ENCODE data around the gene DNLZ. TPM values are rescaled to one million over a fixed set of nuclear protein-coding genes. Genes with fewer than 3 reads are reported as not detected.
A peak's percentile ranks its signal among the peaks of the same experiment; 100 is the strongest.
"Not testable (repeated sequence)": the region's sequence is repeated elsewhere in the genome, so short reads cannot be mapped to it uniquely, and the experiment has no call there.

The DNLZ gene
- total RNA-seq, 4 donors from 2014 or later, result 5.6 to 19.8 (median 13.5) TPM

DNA sequence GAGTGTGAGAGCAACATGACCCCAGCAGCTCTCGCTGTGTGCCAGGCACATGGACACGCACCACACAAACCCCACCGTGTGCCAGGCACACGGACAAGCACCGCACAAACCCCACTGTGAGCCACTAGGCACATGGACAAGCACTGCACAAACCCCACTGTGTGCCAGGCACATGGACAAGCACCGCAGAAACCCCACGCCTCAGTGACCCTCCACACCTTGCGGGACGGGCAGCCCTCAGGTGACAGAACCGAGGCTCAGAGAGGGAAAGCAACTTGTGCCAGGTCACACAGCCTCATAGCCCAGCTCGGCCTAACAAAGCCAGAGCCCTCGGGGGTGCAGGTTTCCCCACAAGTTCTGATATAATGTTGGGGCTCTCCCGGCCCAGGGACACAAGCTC is 38.2 kb downstream of the DNLZ start:
- no peak overlapping the region for H3K4me3 ChIP-seq
- DNase-seq, result no peak
- no peaks in the 10 kb centered on the region for H3K27me3 ChIP-seq
- TF ChIP-seq, protein P1, sequence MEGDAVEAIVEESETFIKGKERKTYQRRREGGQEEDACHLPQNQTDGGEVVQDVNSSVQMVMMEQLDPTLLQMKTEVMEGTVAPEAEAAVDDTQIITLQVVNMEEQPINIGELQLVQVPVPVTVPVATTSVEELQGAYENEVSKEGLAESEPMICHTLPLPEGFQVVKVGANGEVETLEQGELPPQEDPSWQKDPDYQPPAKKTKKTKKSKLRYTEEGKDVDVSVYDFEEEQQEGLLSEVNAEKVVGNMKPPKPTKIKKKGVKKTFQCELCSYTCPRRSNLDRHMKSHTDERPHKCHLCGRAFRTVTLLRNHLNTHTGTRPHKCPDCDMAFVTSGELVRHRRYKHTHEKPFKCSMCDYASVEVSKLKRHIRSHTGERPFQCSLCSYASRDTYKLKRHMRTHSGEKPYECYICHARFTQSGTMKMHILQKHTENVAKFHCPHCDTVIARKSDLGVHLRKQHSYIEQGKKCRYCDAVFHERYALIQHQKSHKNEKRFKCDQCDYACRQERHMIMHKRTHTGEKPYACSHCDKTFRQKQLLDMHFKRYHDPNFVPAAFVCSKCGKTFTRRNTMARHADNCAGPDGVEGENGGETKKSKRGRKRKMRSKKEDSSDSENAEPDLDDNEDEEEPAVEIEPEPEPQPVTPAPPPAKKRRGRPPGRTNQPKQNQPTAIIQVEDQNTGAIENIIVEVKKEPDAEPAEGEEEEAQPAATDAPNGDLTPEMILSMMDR (IDR thresholded peaks at IDR 0.05), result no peak
- no peak for TF ChIP-seq POLR2A (IDR thresholded peaks at IDR 0.05)
- no peaks in the 10 kb centered on the region for H3K36me3 ChIP-seq
- H3K4me1 ChIP-seq, result peaks cover 0 to 26% (median 11%) of the 10 kb centered on the region in 4 donors
- H3K27ac ChIP-seq, result peak overlapping the region in 1 of 4 donors; percentile 84
- H3K9me3 ChIP-seq, result no peaks in the 10 kb centered on the region

DNA sequence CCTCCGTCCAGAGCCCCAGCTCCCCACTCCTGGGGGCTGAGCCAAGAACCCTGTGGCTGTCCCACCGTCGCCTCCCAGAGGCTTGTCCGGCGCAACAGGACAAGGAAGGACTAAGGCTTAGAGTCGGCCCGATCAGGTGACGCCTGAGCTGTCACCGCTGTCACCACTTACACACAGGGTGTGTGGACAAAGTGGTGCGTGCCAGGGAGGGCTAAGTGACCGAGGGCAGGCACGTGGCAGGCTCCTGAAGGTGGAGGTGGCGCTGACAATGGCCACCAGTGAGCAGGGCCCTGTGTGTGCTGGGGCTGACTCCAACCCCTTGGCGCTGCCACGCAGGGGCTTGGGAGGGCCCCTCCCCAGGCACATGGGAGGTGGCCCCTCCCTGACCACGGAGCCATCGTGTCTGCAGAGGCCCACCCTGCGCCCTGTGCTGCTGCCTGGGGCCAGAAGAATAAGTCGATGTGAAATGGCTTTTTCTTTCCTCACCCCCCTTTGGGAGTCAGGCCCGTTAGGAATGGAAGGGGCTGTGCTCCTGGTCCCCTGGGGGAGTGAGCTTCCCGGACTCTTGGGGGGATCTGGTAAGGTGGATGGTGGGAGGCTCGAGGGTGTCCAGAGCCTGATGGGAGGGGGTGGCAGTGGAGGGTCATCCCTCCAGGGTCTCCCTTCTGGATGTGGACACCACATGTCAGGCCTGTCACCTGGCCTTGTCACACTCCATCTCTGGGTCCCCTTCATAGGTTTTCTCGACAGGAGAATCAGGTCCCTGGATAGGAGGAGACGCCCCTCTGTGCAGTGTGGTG is 38.8 kb downstream of the DNLZ start:
- H3K4me1 ChIP-seq, result peaks cover 0 to 26% (median 11%) of the 10 kb centered on the region in 4 donors
- no peaks in the 10 kb centered on the region for H3K36me3 ChIP-seq
- TF ChIP-seq, protein P1 (IDR thresholded peaks at IDR 0.05), result no peak
- no peak for TF ChIP-seq POLR2A (IDR thresholded peaks at IDR 0.05)
- H3K9me3 ChIP-seq, result no peaks in the 10 kb centered on the region
- no peak overlapping the region for H3K27ac ChIP-seq
- no peak overlapping the region for H3K4me3 ChIP-seq
- no peaks in the 10 kb centered on the region for H3K27me3 ChIP-seq
- no peak for DNase-seq

DNA sequence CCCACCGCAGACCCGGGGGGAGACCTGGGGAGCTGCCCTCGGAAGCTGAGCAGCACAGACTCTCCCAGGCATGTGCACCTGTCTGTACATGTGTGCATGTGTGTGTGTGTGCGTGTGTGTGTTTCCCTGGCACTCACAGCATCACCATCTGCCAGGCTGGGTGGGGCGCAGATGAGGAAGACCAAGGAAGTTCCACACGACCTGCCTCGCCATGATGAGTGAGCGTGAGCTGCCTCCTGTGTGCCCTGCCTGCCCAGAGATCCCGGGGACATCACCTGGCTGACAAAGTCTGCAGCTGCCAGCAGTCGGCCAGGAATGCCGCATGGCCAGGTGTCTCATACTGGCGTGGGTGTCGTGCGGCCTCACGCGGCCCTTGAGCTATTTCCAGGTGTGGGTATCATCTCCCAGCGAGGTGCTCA is 40.2 kb downstream of the DNLZ start:
- Histone ChIP-seq H3K9me3 (no peaks in the 10 kb centered on the region), H3K27me3 (no peaks in the 10 kb centered on the region), H3K4me3 (no peak overlapping the region), H3K27ac (no peak overlapping the region), H3K4me1 (peaks cover 0 to 19% (median 8%) of the 10 kb centered on the region in 4 donors), H3K36me3 (no peaks in the 10 kb centered on the region)
- no peak for DNase-seq
- TF ChIP-seq, protein P1 (IDR thresholded peaks at IDR 0.05), result no peak
- no peak for TF ChIP-seq POLR2A (IDR thresholded peaks at IDR 0.05)

DNA sequence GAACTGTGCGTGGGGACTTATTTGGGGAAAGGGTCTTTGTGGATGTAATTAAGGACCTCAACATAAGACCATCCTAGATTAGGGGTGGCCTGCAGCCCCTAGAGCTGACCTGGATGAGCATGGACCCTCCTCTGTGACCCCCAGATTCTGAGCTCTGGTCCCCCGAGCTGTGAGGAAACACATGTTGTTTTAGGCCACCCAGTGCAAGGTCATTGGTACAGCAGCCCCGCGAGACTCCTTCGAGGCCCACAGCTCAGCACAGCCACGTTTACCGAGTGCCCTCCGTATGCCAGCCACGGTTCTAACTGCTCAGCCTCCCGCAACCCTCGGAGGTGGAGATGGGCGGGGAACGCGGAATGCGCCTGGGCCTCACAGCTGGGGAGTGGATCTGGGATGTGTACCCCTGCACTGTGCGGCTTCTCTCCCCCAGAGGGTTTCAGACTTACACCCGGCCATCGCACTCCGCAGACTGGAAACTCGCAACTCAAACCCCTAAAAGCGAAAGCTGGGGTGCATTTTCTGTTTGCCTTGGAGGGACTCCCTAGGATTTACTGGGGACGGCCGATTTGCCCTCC is 40.7 kb downstream of the DNLZ start:
- TF ChIP-seq, protein P1 (IDR thresholded peaks at IDR 0.05), result no peak
- TF ChIP-seq POLR2A (IDR thresholded peaks at IDR 0.05), result no peak
- no peak overlapping the region for H3K4me3 ChIP-seq
- H3K36me3 ChIP-seq, result no peaks in the 10 kb centered on the region
- H3K27me3 ChIP-seq, result no peaks in the 10 kb centered on the region
- no peak overlapping the region for H3K27ac ChIP-seq
- H3K9me3 ChIP-seq, result no peaks in the 10 kb centered on the region
- no peak for DNase-seq
- peaks cover 0 to 14% (median 5%) of the 10 kb centered on the region in 4 donors for H3K4me1 ChIP-seq

DNA sequence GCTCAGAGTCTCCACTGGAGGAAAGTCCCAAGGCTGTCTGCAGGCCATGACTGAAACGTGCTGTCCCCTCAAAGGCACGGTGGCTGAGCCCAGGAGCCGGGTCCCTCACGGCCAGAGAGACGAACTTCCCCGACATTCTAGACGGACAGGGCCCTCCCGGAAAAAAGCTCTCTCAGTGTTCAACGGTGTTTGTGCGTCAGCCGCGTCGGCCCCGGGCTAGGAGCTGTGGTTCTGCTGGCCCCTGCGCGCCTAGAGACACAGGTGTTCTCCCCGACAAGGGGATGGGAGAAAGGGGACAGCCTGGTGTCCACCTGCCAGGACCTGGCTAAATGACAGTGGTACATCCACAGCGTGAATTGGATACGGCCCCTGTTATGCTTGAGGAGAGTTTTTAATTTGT is 42.0 kb downstream of the DNLZ start:
- peaks cover 0 to 8% (median 1%) of the 10 kb centered on the region in 4 donors for H3K4me1 ChIP-seq
- TF ChIP-seq, protein P1 (IDR thresholded peaks at IDR 0.05), result no peak
- TF ChIP-seq POLR2A (IDR thresholded peaks at IDR 0.05), result no peak
- no peaks in the 10 kb centered on the region for H3K36me3 ChIP-seq
- no peak overlapping the region for H3K4me3 ChIP-seq
- no peaks in the 10 kb centered on the region for H3K9me3 ChIP-seq
- no peak for DNase-seq
- H3K27ac ChIP-seq, result no peak overlapping the region
- no peaks in the 10 kb centered on the region for H3K27me3 ChIP-seq

DNA sequence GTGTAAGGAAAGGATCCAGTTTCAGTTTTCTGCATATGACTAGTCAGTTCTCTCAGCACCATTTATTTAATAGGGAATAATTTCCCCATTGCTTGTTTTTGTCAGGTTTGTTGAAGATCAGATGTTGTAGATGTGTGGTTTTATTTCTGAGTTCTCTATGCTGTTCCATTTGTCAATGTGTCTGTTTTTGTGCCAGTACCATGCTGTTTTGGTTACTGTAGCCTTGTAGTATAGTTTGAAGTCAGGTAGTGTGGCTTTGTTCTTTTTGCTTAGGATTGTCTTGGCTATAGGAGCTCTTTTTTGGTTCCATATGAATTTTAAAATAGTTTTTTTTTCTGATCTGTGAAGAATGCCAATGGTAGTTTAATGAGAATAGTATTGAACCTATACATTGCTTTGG is 42.6 kb downstream of the DNLZ start:
- H3K27ac ChIP-seq, H3K4me3 ChIP-seq, DNase-seq, H3K27me3 ChIP-seq, H3K4me1 ChIP-seq, H3K36me3 ChIP-seq, H3K9me3 ChIP-seq: not testable (repeated sequence)

DNA sequence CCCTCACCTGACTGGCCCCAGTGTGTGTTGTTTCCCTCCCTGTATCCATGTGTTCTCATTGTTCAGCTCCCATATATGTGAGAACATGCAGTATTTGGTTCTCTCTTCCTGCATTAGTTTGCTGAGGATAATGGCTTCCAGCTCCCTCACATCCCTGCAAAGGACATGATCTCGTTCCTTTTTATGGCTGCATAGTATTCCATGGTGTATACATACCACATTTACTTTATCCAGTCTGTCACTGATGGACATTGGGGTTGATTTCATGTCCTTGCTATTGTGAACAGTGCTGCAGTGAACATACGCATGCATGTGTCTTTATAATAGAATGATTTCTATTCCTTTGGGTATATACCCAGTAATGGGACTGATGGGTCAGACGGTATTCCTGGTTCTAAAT is 43.6 kb downstream of the DNLZ start:
- not testable (repeated sequence) for H3K9me3 ChIP-seq, H3K27ac ChIP-seq, H3K4me3 ChIP-seq, H3K27me3 ChIP-seq, DNase-seq, H3K4me1 ChIP-seq, H3K36me3 ChIP-seq

DNA sequence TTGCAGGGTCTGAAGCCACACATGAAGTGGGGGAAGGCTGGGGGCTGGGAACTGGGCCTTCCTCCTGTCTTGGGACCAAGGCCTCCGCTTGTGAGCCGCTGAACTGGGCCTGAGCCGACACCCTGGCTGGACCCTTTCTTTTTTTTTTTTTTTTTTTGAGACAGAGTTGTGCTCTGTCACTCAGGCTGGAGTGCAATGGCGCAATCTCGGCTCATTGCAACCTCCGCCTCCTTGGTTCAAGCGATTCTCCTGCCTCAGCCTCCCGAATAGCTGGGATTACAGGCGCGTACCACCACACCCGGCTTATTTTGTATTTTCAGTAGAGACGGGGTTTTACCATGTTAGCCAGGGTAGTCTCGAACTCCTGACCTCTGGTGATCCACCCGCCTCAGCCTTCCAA is 44.3 kb downstream of the DNLZ start:
- not testable (repeated sequence) for H3K27me3 ChIP-seq, H3K4me3 ChIP-seq, DNase-seq, H3K27ac ChIP-seq, H3K4me1 ChIP-seq, H3K36me3 ChIP-seq
- peaks cover 0 to 13% (median 1%) of the 10 kb centered on the region in 4 donors for H3K9me3 ChIP-seq
